B cell (primary cell): ENCODE results near the gene CETP. TPM values are rescaled to one million over a fixed set of nuclear protein-coding genes. Genes with fewer than 3 reads are reported as not detected.

Experiments
- ATAC-seq: fragments of 200-7000 bp; cut with Tn5 transposase; one replicate; pipeline ENCODE4 v1.10.0; 2021; ENCODE audit warnings: low read depth, mild to moderate bottlenecking, moderate number of reproducible peaks, moderate library complexity
- CTCF ChIA-PET: fragments of 350-600 bp; sonication (Branson Sonifier 250); formaldehyde crosslinking; loops from one replicate; lab custom pipeline; 2021; ENCODE audit warnings: antibody characterized with exemption, inconsistent platforms; lab: Charles Lee
- POLR2A ChIA-PET: fragments of 350-600 bp; sonication (Branson Sonifier 250); formaldehyde crosslinking; loops from one replicate; lab custom pipeline; 2021; ENCODE audit warnings: antibody characterized with exemption; lab: Charles Lee
- DNase-seq: peaks from one replicate; pipeline ENCODE4 v3.0.0; 2013
- H2AFZ ChIP-seq: 2 replicates; pipeline ENCODE4 v1.6.1; 2012; ENCODE audit warnings: mild to moderate bottlenecking, low read depth, low read length; ENCODE audit not compliant: insufficient read depth, poor library complexity, severe bottlenecking
- H3K27ac ChIP-seq, 2 donors: 1 replicate in 1 of 2; 2 replicates in 1 of 2; pipeline ENCODE4 v1.5.1; 2012 to 2013; ENCODE audit warnings: low read length in 2 of 2, mild to moderate bottlenecking in 2 of 2, moderate library complexity in 1 of 2
- H3K27me3 ChIP-seq, 4 experiments: fragments of 200-600 bp in 1 of 4; sonication (generic) in 1 of 4; replicated peaks in 1 of 4; 1 replicate in 2 of 4; 2 replicates in 2 of 4; pipeline versions ENCODE4 v1.6.1 to v1.7.0; 2013 to 2016; ENCODE audit warnings: low read length in 3 of 4, mild to moderate bottlenecking in 2 of 4, mixed read lengths in 1 of 4, moderate library complexity in 1 of 4; ENCODE audit not compliant: insufficient read depth in 4 of 4, control insufficient read depth in 3 of 4; ENCODE audit errors: control extremely low read depth in 1 of 4
- H3K36me3 ChIP-seq, 2 experiments: replicated peaks in 1 of 2; 1 replicate in 1 of 2; 2 replicates in 1 of 2; pipeline versions ENCODE4 v1.6.1 to v1.7.1; 2013; ENCODE audit warnings: low read length in 1 of 2; ENCODE audit not compliant: insufficient read depth in 2 of 2, control insufficient read depth in 1 of 2; ENCODE audit errors: control extremely low read depth in 1 of 2, extremely low read depth in 1 of 2
- H3K4me1 ChIP-seq, 2 donors: fragments of 200-600 bp in 1 of 2; sonication (generic) in 1 of 2; 1 replicate in 1 of 2; 2 replicates in 1 of 2; pipeline versions ENCODE4 v1.5.1 to v1.6.1; 2013 to 2017; ENCODE audit warnings: low read length in 2 of 2; ENCODE audit not compliant: control insufficient read depth in 2 of 2, insufficient read depth in 2 of 2
- H3K4me2 ChIP-seq: replicated peaks from 2 replicates; pipeline ENCODE3; 2012; ENCODE audit warnings: mild to moderate bottlenecking, low read depth, low read length; ENCODE audit not compliant: poor library complexity, severe bottlenecking
- H3K4me3 ChIP-seq, 5 experiments: fragments of 200-600 bp in 1 of 5; sonication (generic) in 1 of 5; 1 replicate in 3 of 5; 2 replicates in 2 of 5; pipeline versions ENCODE4 v1.5.1 to v1.7.0; 2011 to 2016; ENCODE audit warnings: low read length in 4 of 5, mild to moderate bottlenecking in 4 of 5, low read depth in 2 of 5, control low read depth in 1 of 5, moderate library complexity in 1 of 5; ENCODE audit not compliant: insufficient read depth in 1 of 5; ENCODE audit errors: control extremely low read depth in 1 of 5, extremely low read depth in 1 of 5
- H3K79me2 ChIP-seq: fragments of 200-600 bp; sonication (generic); one replicate; pipeline ENCODE4 v1.6.0; 2016; ENCODE audit warnings: low read length; ENCODE audit not compliant: control insufficient read depth, insufficient read depth
- H3K9ac ChIP-seq: fragments of 200-600 bp; sonication (generic); 2 replicates; pipeline ENCODE4 v1.6.1; 2017; ENCODE audit warnings: mild to moderate bottlenecking, low read length, moderate library complexity
- H3K9me3 ChIP-seq, 3 donors: one replicate each; pipeline versions ENCODE4 v1.6.1 to v1.7.1; 2013; ENCODE audit warnings: low read length in 2 of 3; ENCODE audit not compliant: control insufficient read depth in 2 of 3, insufficient read depth in 1 of 3; ENCODE audit errors: control extremely low read depth in 1 of 3
- H4K20me1 ChIP-seq: 2 replicates; pipeline ENCODE4 v1.6.0; 2012; ENCODE audit warnings: mild to moderate bottlenecking, low read length; ENCODE audit not compliant: insufficient read depth, control insufficient read depth, poor library complexity, severe bottlenecking
- H3K27ac Mint-ChIP-seq: one replicate; pipeline ENCODE4 v1.8.0; 2021; ENCODE audit warnings: mixed read lengths
- H3K27me3 Mint-ChIP-seq: one replicate; pipeline ENCODE4 v1.8.0; 2021; ENCODE audit warnings: mixed read lengths
- H3K4me1 Mint-ChIP-seq: one replicate; pipeline ENCODE4 v1.8.0; 2021; ENCODE audit warnings: mixed read lengths
- H3K4me3 Mint-ChIP-seq: one replicate; pipeline ENCODE4 v1.8.0; 2021; ENCODE audit warnings: mixed read lengths
- H3K9me3 Mint-ChIP-seq: one replicate; pipeline ENCODE4 v1.8.0; 2022; ENCODE audit warnings: mixed read lengths; ENCODE audit not compliant: insufficient read depth
- CTCF ChIP-seq: fragments of 200-600 bp; IDR thresholded peaks from one replicate; pipeline ENCODE4 v1.8.0; 2022; ENCODE audit warnings: antibody characterized with exemption, mild to moderate bottlenecking
- EZH2 ChIP-seq: IDR thresholded peaks from 2 replicates; pipeline ENCODE4 v1.6.1; 2012; ENCODE audit warnings: borderline replicate concordance, low read depth, mild to moderate bottlenecking, moderate library complexity, low read length; ENCODE audit not compliant: insufficient read depth, poor library complexity, severe bottlenecking
- WGBS: methylation state at CpG from one replicate; pipeline ENCODE4 v1.1.5; 2013; ENCODE audit warnings: missing lambda C conversion rate; ENCODE audit not compliant: insufficient coverage; 5-methylcytosine and 5-hydroxymethylcytosine counted together
- intact Hi-C: fragments of 100-400 bp; cut with micrococcal nuclease; formaldehyde crosslinking; loops from one replicate; pipeline ENCODE4 v1.10.0; 2022
- polyA plus RNA-seq: library from polyadenylated mRNA; depleted of rRNA; stranded (reverse); fragments of >200 nt; gene quantifications from 2 replicates; pipeline ENCODE4 v1.2.3, GENCODE V29; 2012
- total RNA-seq, 2 donors: library from RNA; stranded (reverse); fragments of 120-200 nt in 1 of 2; gene quantifications; 1 replicate in 1 of 2; 2 replicates in 1 of 2; pipeline versions ENCODE4 v1.2.3 to v1.2.4, GENCODE V29; 2013 to 2022

CETP gene
- total and polyA plus RNA-seq, 2 donors (not counting 1 experiment from before 2014, with no cell fraction given), result 0.18 to 1.3 TPM

- Histone ChIP-seq H3K9me3 (no peaks in the 10 kb centered on the region), H3K4me2 (peak overlapping the region; percentile 56), H4K20me1 (no peaks in the 10 kb centered on the region), H3K9ac (peak overlapping the region; percentile 27), H3K36me3 (no peaks in the 10 kb centered on the region), H3K4me1 (peaks cover 55 to 62% of the 10 kb centered on the region in 2 donors), H3K4me3 (no peak overlapping the region), H2AFZ (peak overlapping the region; percentile 23), H3K79me2 (no peaks in the 10 kb centered on the region), H3K27me3 (no peaks in the 10 kb centered on the region), H3K27ac (peak overlapping the region; percentile 39 to 57)
- intact Hi-C loops, result loop anchor here (1.0 kb wide), 3 partner anchors 10 to 74 kb away; partner anchors contain the start of gene NLRC5
- H3K27ac Mint-ChIP-seq, result peak overlapping the region; percentile 97
- 26% methylated on average over 8 of the region's 8 CpGs for WGBS
- DNase-seq (peak; percentile 87), ATAC-seq (peak; percentile 92)
- H3K9me3 Mint-ChIP-seq, result no peaks in the 10 kb centered on the region
- H3K4me1 Mint-ChIP-seq, result peaks cover 60% of the 10 kb centered on the region
- ChIA-PET POLR2A (interaction anchor here (0.8 to 3.5 kb wide), 12 partner anchors 8 to 75 kb away, joined by 3 to 18 read pairs (median 4); partner anchors contain the start of gene NLRC5), CTCF (interaction anchor here (0.6 to 7.0 kb wide), 15 partner anchors 10 to 178 kb away, joined by 3 to 65 read pairs (median 5); partner anchors contain the start of gene NLRC5)
- H3K4me3 Mint-ChIP-seq, result peak overlapping the region; percentile 82
- no peaks in the 10 kb centered on the region for H3K27me3 Mint-ChIP-seq
- no peak for TF ChIP-seq CTCF
- TF ChIP-seq EZH2, result no peak
These were observed 9.4 kb downstream of the CETP start for GRCh38 chr16:56970934-56971767.

- ATAC-seq, result no peak
- peak overlapping the region; percentile 23 for H2AFZ ChIP-seq
- H3K9ac ChIP-seq, result peak overlapping the region; percentile 27
- WGBS, result 58% methylated on average over 2 of the region's 3 CpGs
- H3K79me2 ChIP-seq, result no peaks in the 10 kb centered on the region
- no peaks in the 10 kb centered on the region for H3K9me3 ChIP-seq
- H3K27me3 ChIP-seq, result no peaks in the 10 kb centered on the region
- ChIA-PET CTCF (interaction anchor here (1.1 to 7.0 kb wide), 9 partner anchors 10 to 112 kb away, joined by 3 to 65 read pairs (median 8); partner anchors contain the start of gene NLRC5), POLR2A (interaction anchor here (0.6 to 3.5 kb wide), 8 partner anchors 9 to 426 kb away, joined by 3 to 18 read pairs (median 4); partner anchors contain the start of gene NLRC5)
- H3K4me2 ChIP-seq, result peak overlapping the region; percentile 56
- Mint-ChIP-seq H3K27ac (peak overlapping the region; percentile 97), H3K4me1 (peaks cover 63% of the 10 kb centered on the region), H3K9me3 (no peaks in the 10 kb centered on the region), H3K4me3 (peak overlapping the region; percentile 82), H3K27me3 (no peaks in the 10 kb centered on the region)
- H3K27ac ChIP-seq, result peak overlapping the region; percentile 23 to 38
- peaks cover 55 to 60% of the 10 kb centered on the region in 2 donors for H3K4me1 ChIP-seq
- TF ChIP-seq CTCF (no peak), EZH2 (no peak)
- H3K4me3 ChIP-seq, result no peak overlapping the region
- H3K36me3 ChIP-seq, result no peaks in the 10 kb centered on the region
- DNase-seq, result no peak
- H4K20me1 ChIP-seq, result no peaks in the 10 kb centered on the region
- intact Hi-C loops, result loop anchor here (1.0 kb wide), 3 partner anchors 10 to 74 kb away; partner anchors contain the start of gene NLRC5
These were observed 10.0 kb downstream of the CETP start for GRCh38 chr16:56971768-56972043.
